Fibroblast of the conjunctiva (primary cell): ENCODE results near the gene ABHD16B.

Experiments
- DNase-seq: peaks from one replicate; pipeline ENCODE4 v3.0.0-alpha.2; 2010; ENCODE audit warnings: low read depth

The ABHD16B gene

DNA sequence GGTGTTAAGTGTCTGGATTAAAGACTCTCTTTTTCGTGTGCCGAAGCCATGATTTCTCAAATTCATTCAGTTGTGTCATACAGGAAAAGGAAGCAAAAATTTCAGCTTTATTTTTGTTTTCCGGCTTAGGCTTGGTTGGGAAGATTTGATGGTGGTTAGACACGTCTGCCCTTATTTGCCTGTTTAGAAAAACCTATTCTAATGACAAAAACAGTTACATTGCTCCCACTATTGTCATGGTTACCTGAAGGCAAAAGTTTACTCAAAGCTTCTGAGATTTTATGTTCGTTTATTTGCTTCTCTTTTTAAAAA lies 34.6 kb downstream of the ABHD16B start:
- DNase-seq: no peak

DNA sequence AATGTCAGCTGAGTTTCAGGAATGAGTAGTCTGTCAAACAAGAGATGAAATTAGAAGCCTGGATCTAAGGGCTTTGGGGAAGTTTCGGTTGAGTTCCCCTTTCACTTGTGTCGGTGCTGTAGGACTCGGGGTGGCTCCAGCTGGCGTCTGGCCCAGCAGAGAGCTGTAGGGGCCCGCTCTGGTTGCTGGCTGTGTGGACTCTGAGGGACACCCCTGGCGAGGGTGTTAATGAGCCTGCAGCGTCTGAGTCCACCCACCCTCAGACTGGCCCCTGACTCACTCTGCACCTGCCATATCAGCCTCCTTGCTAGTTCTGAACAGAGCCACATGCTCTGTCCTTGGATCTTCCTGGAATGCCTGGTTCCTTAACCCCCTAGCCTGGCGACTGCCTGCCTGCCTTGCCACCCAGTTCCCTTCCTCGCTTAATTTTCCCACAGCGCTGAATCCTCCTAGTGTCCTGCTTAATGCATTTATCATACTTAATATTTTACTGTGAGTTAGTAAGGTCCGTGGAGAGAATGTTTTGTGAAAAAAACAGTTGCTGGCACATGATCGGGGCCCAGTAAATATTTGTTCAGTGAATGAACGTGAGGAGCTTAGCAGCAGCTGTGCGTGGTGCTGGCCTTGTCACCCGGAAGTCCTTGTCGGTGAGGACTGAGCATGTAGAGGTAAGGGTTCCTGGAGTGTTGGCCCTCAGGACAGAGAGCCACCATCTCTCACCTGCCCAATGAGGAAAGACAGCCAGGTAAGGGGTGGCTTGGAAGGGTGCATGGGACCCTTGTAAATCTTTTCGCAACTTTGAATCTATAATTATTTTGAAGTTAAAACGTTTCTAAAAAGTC lies 35.2 kb downstream of the ABHD16B start:
- no peak for DNase-seq

DNA sequence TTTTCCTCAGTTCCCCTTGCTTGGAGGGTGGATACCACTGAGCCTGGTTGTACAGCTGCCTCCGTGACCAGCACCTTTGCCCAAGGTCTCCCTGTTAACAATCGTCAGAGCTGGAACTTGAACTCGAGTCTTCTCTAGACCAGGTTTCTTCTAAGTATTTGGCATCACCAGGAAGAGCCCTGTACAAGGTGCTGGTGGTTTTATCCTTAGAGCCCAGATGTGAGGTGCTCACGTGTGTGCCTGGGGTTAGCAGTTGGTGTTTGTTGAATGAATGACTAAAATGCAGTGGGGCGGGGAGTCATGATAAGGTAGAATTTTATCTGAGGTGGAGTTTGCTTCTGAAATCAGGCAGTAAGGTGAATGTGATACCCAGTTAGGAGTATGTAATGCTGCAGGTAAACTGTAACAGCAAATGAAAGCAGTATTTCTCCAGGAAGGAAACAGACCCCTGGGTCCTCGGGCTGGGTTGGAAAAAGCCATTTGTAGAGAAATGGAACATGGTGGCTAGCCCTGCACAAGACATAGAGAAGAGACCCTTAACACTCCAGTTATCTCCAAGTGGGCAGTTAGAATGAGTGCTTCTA lies 36.8 kb downstream of the ABHD16B start:
- no peak for DNase-seq

DNA sequence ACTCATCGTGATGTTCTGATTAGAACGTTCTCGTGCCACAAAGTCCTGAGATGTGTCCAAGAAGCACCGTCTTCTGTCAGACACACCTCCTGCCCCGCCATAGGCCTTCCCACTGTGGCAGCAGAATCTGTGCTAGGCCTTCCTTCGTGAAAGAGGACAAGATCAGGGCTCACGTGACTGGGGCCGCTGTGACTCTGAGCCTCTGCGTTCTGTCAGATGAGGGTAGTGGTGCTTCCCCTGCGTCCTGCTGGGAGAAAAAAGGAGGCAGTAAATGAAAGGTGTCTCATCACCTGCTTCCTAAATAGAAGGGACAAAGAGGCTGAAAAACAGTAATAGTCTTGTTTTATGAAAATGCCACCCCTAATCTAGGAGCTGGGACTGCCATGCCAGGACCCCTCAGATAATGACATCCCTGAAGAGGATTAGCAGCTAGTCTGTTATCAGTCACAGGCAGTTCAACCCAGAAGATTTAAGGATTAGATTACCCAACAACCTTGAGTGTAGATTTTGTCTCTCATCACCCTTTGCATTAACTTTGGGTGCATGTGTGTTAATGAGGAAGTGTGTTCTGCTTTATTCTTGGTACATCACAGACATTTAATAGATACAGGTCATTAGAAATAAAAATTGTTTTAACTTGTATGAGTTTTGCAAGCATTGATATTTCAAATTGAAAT lies 37.7 kb downstream of the ABHD16B start:
- no peak for DNase-seq

DNA sequence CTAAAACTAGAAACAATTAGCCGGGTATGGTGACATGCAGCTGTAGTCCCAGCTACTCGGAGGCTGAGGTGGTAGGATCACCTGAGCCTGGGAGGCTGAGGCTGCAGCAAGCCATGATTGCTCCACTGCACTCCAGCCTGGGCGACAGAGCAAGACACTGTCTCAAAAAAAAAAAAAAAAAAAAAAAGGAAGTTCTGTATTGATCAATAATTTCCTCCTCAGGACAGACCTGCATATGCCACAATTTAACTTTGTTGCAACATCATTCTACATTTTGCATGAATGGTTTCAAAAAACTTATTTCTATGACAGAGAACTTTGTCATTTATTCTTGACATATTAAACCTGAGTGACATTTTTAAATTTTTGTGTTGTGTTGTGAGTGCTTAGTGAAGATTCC lies 39.1 kb downstream of the ABHD16B start:
- no peak for DNase-seq

DNA sequence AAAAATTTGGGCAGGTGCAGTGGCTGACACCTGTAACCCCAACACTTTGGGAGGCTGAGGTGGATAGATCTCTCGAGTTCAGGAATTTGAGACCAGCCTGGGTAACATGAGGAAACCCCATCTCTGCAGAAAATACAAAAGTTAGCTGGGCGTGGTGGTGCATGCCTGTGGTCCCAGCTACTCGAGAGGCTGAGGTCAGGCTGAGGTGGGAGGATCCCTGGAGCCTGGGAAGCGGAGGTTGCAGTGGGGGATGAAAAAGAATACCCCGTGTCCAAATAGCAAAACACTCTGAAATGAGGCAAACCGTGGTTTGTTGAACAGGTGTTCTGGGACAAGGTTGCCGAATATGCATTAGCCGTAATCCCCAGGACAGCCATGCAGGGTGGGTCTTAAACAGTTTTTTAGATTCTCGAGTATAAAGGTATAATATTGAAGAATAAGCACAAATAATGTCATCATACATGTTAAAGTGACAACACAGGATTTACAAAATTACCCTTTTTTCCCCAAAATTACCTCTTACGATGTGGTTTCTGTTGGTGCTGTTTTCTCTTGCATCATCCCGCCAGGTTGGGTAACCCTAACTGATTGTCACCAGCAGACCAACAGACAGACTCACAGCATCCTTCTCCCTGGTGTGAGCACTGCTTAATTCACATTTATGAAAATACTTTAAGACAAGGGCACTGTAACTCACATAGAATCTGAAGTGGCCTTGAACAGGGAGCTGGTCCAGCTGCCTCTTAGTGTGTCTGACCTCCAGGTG lies 42.7 kb downstream of the ABHD16B start:
- DNase-seq: no peak

DNA sequence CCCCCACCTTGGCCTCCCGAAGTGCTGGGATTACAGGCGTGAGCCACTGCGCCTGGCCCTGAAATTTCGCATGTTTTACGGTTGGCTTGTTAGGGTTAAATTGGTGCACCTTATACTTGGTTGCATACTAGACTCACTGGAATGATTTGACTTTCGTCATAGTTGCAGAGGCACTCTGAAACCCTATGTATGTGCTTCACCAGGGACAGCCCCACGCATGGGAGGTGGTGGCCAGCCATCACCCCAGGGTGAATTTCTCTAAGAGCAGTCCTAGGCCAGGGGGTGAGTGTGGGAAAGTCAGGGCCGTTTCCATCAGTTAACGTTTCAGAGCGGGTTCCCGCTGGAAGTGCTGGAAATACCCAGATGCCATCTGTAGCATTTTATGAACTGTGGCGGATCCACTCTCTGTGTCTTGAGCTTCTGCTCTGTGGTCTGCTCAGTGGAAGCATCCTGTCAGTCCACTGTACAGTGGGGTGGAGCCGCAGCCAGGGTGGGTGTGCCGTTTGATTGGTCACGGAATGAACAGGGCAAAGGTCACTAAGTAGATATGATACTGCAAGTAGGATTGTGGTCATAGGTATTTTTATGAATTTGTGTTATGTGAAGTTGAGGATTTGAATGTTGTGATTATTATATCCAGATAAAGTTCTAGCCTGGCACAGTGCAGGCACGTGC lies 46.8 kb downstream of the ABHD16B start:
- DNase-seq: no peak

DNA sequence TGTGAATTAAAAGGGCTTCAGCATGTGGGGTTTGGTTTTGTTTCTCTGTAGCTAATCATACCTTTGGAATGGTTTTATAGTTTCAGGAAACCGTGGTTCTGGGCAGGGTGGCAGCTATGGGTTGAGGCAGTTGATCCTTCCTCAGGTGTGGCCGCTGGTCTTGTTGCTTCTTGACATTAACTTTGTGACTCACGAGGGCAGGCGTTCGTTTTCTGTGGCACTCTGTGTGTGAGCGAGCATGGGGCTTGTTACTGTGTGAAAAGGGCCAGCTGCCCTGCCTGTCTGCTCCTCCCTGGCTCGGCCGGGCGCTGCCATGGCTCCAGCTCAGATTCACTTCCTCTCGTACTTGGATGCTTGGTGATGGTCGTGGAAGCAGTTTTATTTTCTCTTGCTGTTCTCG lies 49.9 kb downstream of the ABHD16B start:
- no peak for DNase-seq
